ENCODE results near the gene ZSCAN10.
"Not testable (repeated sequence)": the region's sequence is repeated elsewhere in the genome, so short reads cannot be mapped to it uniquely, and the experiment has no call there.

ZSCAN10 gene

DNA sequence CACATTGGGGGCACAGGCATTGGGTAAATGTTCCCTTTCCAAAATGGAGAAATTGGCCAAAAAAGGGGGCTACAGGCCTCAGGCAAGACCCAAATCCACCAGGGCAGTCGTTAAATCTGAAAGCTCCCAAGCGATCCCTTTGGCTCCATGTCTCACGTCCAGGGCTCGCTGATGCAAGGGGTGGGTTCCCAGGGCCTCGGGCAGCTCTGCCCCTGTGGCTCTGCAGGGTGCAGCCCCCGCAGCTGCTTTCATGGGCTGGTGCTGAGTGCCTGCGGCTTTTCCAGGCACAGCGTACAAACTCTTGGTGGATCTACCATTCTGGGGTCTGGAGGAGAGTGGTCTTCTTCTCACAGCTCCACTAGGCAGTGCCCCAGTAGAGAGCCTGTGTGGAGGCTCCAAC is 15.7 kb downstream of the ZSCAN10 start:
- not testable (repeated sequence) for DNase-seq

DNA sequence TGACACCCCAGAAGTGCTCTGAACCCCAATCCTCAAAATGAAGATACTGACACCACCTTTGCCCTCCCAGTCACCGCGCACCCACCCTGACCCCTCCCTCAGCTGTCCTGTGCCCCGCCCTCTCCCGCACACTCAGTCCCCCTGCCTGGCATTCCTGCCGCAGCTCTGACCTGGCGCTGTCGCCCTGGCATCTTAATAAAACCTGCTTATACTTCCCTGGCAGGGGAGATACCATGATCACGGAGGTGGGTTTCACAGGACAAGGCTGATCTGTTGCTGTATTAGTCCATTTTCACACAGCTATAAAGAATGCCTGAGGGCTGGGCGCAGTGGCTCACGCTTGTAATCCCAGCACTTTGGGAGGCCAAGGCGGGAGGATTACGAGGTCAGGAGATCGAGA is 17.1 kb downstream of the ZSCAN10 start:
- not testable (repeated sequence) for DNase-seq

DNA sequence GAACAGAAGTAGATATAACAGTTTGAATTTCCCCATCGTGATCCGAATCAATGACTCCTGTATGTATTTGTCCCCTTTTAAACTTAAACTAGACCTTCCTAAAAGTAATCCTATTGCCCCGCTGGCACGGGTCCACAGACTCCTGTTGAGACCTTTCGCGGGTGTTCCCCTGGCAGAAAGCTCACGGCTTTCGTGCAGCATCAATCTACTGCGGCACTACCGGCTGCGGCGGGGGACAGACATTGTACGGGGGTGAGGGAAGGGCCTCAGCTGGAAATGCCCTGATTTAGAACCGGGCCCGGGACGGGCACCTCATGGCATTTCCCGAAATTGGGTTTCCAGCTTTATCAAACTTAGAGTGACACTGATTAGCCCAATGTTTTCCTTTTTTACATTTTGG is 19.1 kb downstream of the ZSCAN10 start:
- DNase-seq: no peak

DNA sequence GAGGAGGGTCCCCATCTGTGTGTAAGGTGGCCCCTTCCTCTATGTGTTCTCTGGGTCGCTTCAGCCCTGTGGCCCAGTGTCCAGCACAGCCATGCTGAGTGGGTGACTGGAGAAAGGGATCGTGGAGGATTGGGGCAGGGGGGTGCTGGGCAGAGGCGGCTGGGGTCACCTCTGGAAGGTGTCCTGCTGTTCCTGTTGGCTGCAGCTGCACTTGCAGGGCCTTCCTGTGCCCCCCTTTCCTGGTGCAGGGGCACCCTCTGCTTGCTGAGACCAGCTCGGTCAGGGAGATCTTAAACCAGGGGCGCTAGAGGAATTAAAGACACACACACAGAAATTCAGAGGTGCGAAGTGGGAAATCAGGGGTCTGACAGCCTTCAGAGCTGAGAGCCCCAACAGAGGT is 22.5 kb downstream of the ZSCAN10 start:
- DNase-seq: no peak

DNA sequence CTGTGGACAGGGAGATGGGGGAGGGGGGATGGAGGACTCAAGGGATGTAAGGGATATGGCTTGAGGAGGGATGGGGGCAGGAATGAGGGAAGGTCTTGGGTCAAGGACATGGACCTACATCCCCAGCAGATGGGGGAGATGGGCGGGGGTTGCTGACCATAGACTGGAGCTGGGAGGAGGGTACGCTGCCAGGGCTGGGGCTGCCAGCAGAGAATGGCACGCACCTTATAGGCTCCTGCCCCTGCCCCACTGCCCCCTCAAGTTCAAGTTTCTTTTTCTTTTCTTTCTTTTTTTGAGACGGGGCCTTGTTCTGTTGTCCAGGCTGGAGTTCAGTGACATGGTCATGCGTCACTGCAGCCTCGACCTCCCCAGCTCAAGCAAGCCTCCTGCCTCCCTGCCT is 23.1 kb downstream of the ZSCAN10 start:
- DNase-seq: not testable (repeated sequence)

DNA sequence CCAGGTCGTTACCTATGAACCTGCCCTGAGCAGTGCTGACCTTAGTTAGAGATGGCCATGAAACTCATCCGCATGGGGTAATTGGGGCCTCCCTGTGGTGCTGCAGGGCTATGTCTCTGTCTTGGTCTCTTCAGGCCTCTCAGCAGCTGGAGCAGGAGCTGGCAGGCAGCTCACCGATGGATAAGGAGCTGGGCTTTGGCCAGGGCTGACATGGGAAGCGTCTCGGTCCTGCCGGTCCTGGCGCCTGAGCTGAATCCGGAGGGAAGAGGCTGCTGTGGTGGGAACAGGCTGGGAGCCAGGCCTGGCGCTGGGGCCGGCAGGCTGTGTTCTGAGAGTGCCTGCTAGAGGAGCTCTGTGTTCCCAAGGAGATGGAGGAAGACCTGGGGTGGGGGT is 23.6 kb downstream of the ZSCAN10 start:
- no peak for DNase-seq

DNA sequence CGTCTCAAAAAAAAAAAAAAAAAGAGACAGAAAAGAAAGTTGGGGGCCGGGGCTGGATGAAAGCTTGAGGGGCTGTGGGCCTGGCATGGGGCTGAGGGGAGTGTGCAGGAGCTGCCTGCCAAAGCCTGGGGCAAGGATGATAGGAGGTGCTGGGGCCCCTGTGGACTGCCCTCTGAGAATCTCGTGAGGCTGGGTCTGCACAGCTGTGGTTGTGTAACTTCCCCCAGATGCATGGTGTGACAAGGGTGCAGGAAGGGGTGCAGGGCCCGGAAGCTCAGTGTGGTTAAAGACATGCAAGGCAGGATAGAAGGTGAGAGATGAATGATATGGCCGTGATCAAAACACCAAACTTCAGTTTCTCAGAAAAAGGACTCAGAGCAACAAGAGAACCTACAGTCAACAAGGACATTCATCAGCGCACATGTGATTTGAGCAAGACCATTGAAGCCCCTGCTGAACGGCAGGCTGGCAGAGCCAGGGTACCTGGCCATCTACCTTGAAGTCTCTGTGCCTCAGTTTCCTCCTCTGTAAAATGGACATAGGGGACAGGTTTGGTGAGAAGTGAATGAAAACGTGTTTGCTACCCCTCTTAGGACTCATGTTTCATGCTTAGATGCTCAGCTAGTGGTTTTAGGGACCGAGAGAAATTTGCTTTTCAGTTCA is 24.1 kb downstream of the ZSCAN10 start:
- no peak for DNase-seq

DNA sequence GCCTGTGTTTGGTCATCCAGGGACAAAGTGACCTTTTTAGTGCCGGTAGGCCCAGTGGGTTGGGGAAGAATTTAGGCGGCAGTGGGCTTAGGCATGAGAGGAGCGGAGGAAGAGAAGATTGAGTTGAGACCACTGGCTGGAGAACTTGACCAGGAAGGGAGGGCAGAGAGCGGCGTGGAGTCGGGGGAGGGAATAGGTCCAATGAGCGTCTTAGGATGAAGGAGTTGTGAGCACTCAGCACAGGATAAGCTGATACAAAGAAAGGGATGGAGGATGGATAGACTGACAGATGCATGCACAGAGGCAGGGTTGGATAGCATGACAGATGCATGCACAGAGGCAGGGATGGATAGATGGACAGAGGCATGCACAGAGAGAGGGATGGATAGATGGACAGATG is 25.6 kb downstream of the ZSCAN10 start:
- no peak for DNase-seq

DNA sequence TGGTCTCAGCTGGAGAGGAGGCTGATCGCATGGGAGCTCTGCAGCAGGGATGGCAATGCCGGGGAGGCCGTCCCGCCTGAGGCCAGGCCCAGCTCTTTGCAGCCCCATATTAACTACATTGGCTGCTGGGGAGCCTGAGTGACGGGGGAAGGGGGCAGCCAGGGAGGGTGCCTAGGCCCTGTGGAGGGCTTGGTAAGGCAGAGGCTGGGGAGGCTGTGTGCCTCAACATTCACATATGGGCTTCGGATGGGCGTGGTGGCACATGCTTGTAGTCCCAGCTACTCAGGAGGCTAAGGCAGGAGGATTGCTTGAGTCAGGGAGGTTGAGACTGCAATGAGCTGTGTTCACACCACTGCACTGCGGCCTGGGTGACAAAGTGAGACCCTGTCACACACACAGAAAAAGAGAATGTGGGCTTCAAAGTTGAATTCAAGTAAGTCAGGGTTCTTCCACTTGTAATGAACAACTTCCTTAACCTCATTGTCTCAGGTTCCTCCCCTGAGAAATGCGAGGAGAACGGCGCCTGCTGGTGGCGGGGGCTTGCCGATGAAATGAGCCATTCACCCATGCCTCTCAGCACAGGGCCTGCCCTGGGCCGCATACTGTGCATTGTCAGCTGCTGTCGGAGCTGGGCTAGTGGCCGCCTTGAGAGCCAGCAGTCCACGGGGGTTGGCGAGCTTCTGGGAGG is 26.4 kb downstream of the ZSCAN10 start:
- not testable (repeated sequence) for DNase-seq

DNA sequence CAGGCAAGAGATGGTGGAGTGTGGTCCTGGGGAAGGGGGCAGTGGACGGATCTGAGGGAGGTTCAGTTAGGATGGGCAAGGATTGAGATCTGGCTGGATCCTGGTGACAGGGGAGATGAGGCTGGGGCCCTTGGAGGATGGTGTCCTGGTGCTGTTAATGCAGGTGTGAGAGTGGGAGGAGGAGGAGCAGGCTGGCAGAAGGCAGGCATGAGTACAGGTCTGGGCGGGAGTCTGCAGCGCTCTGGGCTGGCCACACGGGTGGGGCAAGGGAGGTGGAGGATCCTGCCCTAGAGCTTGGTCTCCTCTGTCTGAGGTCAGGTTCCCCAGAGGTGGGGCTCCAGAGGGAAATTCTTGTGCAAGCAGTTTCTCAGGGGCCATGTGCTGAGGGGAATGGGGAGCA is 26.9 kb downstream of the ZSCAN10 start:
- not testable (repeated sequence) for DNase-seq

DNA sequence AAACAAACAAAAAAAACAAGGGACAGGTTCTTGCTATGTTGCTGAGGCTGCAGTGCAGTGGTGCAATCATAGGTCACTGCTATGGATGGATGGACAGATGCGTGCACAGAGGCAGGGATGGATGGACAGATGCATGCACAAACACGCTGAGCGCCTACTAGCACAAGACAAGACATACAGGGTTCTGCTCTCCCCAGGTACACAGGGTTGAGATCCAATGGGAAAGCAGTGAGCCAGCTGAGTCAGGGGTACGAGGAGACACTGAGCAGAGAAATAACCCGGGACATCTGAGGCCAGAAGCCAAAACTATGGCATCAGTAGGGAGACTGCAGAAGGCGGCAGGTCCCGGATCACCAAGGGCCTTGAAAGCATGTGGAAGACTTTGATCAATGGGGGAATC is 27.4 kb downstream of the ZSCAN10 start:
- no peak for DNase-seq

DNA sequence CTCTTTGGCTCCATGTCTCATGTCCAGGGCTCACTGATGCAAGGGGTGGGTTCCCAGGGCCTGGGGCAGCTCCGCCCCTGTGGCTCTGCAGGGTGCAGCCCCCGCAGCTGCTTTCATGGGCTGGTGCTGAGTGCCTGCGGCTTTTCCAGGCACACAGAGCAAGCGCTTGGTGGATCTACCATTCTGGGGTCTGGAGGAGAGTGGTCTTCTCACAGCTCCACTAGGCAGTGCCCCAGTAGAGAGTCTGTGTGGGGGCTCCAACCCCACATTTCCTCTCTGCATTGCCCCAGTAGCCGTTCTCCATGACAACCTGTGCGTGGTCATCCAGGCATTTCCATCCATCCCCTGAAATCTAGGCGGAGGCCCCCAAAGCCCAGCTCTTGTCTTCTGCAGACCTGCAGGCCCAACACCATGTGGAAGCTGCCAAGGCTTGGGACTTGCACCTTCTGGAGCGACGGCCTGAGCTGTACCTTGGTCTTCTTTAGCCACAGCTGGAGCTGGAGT is 28.4 kb downstream of the ZSCAN10 start:
- DNase-seq: no peak

DNA sequence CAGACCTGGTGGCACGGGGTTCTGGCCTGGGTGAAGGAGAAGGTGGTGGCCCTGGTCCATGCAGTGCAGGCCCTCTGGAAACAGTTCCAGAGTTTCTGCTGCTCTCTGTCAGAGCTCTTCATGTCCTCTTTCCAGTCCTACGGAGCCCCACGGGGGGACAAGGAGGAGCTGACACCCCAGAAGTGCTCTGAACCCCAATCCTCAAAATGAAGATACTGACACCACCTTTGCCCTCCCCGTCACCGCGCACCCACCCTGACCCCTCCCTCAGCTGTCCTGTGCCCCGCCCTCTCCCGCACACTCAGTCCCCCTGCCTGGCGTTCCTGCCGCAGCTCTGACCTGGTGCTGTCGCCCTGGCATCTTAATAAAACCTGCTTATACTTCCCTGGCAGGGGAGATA is 29.9 kb downstream of the ZSCAN10 start:
- not testable (repeated sequence) for DNase-seq

DNA sequence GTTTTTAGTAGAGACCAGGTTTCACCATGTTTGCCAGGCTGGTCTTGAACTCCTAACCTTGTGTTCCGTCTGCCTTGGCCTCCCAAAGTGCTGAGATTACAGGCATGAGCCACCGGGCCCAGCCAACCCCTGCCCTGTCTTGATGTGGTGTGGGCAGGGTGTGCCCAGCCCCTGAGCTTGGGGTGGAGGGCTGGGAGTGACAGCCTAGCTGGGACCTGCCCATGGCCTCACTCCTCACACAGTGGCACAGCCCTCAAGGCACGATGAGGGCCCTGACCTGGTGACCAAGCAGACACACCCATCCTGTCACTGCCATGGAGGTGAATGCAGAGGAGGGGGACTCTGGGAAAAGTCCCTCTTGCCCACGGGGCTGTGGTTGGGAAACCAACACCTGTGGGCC is 30.6 kb downstream of the ZSCAN10 start:
- no peak for DNase-seq

DNA sequence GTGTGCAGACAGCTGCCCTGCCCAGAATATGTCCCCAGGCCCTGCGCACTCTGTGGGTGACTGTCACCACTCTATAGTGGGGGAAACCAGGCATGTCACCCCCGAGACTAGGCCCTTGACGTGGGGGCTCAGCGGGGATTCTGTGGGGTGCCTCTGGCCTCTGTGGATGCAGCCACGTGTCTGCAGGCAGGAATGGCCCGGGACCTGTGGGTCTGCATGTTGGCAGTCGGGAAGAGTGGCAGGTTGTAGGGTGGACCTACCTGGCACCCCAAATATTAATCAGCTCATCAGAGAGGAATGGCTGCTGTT is 32.7 kb downstream of the ZSCAN10 start:
- no peak for DNase-seq

DNA sequence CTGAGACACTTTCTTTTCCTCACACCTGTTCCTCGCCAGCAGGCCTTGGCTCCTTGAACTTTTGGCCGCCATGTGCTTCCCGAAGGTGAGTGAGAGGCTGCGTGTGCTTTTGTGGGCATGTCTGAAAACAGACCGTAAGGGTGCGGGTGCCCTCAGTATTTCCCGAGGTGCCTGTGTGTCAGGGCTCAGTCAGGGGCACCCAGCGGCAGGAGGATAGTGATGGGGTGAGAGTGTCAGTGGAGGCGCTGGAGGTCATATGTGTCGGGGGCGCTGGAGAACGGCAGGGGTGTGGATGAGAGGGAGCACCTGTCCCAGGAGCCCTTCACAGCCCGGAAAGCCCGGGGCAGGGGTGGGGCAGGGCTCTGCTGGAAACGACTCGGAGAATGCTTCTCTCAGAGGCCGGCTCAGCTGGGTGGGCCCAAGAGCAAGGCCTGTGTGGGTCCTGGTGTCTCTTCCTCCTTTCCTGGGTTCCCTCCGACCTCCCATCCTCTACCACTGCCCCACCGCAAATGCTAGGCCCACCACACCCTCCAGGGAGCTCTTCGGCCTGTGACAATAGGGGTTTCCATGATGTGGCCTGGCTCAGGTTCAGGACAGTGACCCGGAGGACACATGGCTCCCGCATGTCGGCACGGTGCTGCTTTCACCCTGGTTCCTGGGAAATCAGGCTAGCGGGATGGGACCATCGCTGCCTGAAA is 33.2 kb downstream of the ZSCAN10 start:
- DNase-seq: no peak

DNA sequence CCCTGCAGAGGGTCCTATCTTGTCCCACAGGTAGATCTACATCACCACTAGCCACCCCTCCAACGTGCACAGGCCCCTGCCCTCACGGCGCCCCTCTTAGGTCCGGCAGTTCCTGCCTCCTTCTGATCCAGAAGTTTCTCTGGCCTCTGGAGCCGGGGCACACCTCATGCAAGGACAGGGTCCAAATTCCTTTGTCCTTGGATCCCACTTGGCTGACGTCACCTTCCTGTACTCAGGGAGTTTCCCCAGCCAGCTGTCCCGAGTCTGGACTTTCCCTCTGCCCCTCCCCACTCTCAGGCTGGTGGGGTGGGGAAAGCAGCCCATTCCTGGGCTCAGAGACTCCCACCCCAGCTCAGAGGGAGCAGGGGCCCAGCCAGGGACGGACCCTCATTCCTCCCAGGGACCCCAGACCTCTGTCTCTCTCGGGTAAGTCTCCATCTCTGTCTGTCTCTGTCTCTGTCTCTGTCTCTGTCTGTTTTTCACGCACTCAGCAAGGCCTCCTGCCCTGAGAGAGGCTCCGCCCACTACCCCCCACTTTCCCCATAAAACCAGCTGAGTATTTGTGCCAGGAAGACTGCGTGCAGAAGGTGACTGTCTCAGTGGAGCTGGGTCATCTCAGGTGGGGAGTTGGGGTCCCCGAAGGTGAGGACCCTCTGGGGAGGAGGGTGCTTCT is 33.9 kb downstream of the ZSCAN10 start, which contains the start of gene IL32:
Gene IL32 (plus strand): TSS at position 572 of the 673 bp plus-strand sequence. CDS start 172 bp downstream, outside the sequence.
- no peak for DNase-seq

DNA sequence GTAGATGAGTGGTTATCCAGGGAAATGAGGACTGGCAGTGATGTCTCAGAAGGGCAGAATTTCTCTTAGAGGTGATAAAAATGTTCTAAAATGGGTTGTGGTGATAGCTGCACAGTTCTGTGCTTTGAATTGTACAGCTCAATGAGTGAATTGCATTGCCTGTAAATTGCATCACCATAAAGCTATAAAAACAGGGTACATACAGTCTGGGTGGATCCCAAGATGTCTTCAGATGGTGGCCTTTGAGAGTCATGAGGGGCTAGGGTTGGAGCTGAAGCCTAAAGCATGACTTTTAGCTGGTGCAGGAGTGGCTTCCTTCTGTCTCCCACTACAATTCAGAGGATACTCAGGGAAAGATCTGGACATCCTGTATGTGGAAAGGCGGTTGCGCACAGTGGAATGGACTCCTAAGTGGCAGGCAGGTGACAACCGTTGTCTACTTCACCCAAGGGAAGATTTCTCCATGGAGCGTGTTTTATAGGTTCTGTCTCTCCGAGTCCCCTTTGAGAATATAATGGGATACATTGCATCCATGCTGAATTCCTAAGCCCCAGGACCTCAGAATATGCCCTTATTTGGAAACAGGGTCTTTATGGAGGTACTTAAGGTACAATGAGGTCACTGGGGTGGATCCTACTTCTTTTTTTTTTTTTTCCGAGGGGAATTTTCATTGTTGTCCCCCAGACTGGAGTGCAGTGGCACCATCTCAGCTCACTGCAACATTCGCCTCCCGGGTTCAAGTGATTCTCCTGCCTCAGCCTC is 35.3 kb downstream of the ZSCAN10 start:
- no peak for DNase-seq

DNA sequence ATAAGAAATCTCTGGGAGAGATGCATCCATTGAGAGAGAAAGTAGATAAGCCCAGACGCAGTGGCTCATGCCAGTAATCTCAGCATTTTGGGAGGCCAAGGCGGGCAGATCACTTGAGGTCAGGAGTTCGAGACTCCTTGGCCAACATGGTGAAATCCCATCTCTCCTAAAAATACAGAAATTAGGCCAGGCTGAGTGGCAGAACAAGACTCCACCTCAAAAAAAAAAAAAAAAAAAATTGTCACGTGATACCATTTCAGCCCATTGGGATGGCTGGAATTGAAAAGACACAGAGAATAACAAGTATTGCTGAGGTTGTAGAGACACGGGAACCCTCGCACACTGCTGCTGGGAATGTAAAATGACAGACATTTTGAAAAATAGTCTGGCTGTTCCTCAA is 36.5 kb downstream of the ZSCAN10 start:
- no peak for DNase-seq

DNA sequence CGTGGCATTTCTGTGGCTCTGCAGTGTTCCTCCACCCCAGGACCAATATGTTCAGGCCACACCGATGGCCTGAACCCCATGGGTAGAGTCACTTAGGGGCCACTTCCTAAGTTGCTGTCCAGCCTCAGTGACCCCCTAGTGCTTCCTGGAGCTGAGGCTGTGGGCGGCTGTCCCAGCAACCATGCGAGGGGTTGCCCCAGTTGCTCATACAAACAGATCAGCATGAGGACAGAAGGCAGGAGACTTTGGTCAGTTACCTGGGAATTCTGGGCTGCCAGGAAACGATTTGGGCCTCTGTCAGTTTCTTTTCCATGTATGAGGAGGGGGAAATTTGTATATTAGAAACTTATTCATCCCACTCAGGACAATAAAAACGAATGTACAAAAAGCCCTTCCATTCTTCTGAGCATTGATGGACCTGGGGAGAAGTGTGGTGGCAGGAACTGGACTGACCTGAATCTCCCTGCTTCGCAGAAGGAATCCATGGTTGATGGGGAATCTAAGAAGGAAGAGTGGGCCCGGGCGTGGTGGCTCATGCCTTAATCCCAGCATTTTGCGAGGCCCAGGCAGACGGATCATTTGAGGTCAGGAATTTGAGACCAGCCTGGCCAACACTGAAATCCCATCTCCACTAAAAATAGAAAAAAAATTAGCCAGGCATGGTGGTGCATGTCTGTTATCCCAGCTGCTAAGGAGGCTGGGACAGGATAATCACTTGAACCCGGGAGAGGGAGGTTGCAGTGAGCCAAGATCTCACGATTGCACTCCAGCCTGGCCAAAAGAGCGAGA is 38.6 kb downstream of the ZSCAN10 start:
- DNase-seq: no peak

DNA sequence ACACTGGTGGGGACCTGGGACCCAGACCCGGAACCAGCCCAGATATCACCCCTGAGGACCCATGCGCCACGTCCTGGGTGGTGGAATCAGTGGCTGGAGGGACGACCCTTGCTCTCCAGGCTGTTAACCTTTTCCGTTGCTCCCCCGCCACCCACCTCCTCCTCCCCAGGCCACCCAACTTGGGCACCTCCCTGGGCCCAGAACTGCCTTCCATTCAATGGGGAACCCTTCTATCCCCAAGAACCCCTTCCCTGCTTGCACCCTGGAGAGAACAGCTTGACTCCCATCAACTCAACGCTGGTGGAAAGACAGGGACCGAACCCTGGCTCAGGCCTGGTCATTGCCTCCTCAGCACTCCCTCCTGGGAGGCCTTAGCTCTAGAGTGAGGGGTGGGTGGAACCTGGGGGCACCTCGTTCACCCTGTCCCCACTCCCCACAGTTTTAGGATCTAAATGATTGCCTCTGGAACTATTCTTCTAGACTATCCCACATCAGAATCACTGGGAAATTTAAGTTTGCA is 39.3 kb downstream of the ZSCAN10 start:
- DNase-seq: no peak

Data from NCI-H510A treated with DMSO at 0.1 percent for 48 hours (cell line).